K562 (cell line): Measurements from ENCODE around the gene KCNT1. TPM values are rescaled to one million over a fixed set of nuclear protein-coding genes. Genes with fewer than 3 reads are reported as not detected.

Source experiments
- ATAC-seq: fragments of 200-7000 bp; cut with Tn5 transposase; 3 replicates; pipeline ENCODE4 v1.9.1; 2020; ENCODE audit warnings: moderate library complexity
- BruUV-seq: library from RNA; stranded (reverse); fragments of 400-500 nt; replicated peaks from 2 replicates; lab custom pipeline; 2021; lab: Mats Ljungman, UMichigan
- CTCF ChIA-PET: fragments of 300-600 bp; formaldehyde crosslinking; extraction: SDS; loops from one replicate; lab custom pipeline; 2021; ENCODE audit warnings: low intra/inter-chr PET ratio; lab: Yijun Ruan, JAX
- POLR2A ChIA-PET: fragments of 300-600, 350-650 bp; sonication (Branson Sonifier 250); formaldehyde crosslinking; extraction: SDS; loops from one replicate; lab custom pipeline; 2021; ENCODE audit warnings: antibody characterized with exemption, inconsistent platforms; lab: Yijun Ruan, JAX
- DNase-seq, 4 experiments: peaks; one replicate each; pipeline versions ENCODE4 v3.0.0 to v3.0.0-alpha.2; 2011 to 2018; ENCODE audit warnings: low spot score in 3 of 4, mixed read lengths in 3 of 4; ENCODE audit errors: extremely low read depth in 1 of 4
- FAIRE-seq: peaks from 2 replicates; lab custom pipeline; 2011; peaks lifted over from hg19 to GRCh38; lab: Jason Lieb, UNC
- H2AFZ ChIP-seq: 2 replicates; pipeline ENCODE4 v1.6.0; 2011; ENCODE audit warnings: low read depth, low read length, control low read depth, inconsistent platforms
- H3K27ac ChIP-seq: fragments of 200-600 bp; 3 replicates; pipeline ENCODE4 v1.8.0; 2011; ENCODE audit warnings: low read depth, mild to moderate bottlenecking, control low read depth, inconsistent platforms, low read length, moderate library complexity, mixed read lengths; ENCODE audit errors: extremely low read depth
- H3K27me3 ChIP-seq, 2 experiments: fragments of 300-600 bp in 1 of 2; 2 replicates in 1 of 2; 3 replicates in 1 of 2; pipeline versions ENCODE4 v1.6.0 to v1.8.0; 2011; ENCODE audit warnings: inconsistent platforms in 2 of 2, low read length in 2 of 2, mild to moderate bottlenecking in 1 of 2, mixed read lengths in 1 of 2, moderate library complexity in 1 of 2; ENCODE audit not compliant: control insufficient read depth in 2 of 2, insufficient read depth in 2 of 2
- H3K36me3 ChIP-seq: fragments of 300-600 bp; 3 replicates; pipeline ENCODE4 v1.8.0; 2011; ENCODE audit warnings: mild to moderate bottlenecking, low read length, inconsistent platforms; ENCODE audit not compliant: control insufficient read depth, insufficient read depth
- H3K4me1 ChIP-seq, 2 experiments: fragments of 200-600 bp in 1 of 2; replicated peaks in 1 of 2; 2 replicates in 1 of 2; 3 replicates in 1 of 2; pipeline versions ENCODE4 v1.5.1 to v1.8.0; 2011; ENCODE audit warnings: inconsistent platforms in 2 of 2, low read length in 2 of 2, mild to moderate bottlenecking in 1 of 2, mixed read lengths in 1 of 2, moderate library complexity in 1 of 2; ENCODE audit not compliant: control insufficient read depth in 2 of 2, insufficient read depth in 2 of 2
- H3K4me2 ChIP-seq: 2 replicates; pipeline ENCODE4 v1.6.1; 2011; ENCODE audit warnings: low read length, control low read depth, inconsistent platforms, mixed read lengths; ENCODE audit not compliant: insufficient read depth
- H3K4me3 ChIP-seq: fragments of 200-600 bp; sonication (generic), shearing (Covaris generic); 2 replicates; pipeline ENCODE4 v1.5.1; 2016; ENCODE audit warnings: control low read depth, inconsistent platforms
- H3K79me2 ChIP-seq: fragments of 200-600 bp; 3 replicates; pipeline ENCODE4 v1.8.0; 2011; ENCODE audit warnings: low read length, inconsistent platforms; ENCODE audit not compliant: control insufficient read depth, insufficient read depth
- H3K9ac ChIP-seq, 2 experiments: 2 replicates each; pipeline versions ENCODE4 v1.6.0 to v1.6.1; 2011; ENCODE audit warnings: low read depth in 2 of 2, low read length in 2 of 2, control low read depth in 1 of 2, inconsistent platforms in 1 of 2, mild to moderate bottlenecking in 1 of 2, mixed read lengths in 1 of 2; ENCODE audit not compliant: insufficient read depth in 1 of 2
- H3K9me1 ChIP-seq: one replicate; pipeline ENCODE4 v1.6.0; 2011; ENCODE audit warnings: inconsistent platforms, mild to moderate bottlenecking, low read length, moderate library complexity; ENCODE audit not compliant: control insufficient read depth, insufficient read depth
- H3K9me3 ChIP-seq: replicated peaks from 2 replicates; pipeline ENCODE4 v1.5.1; 2011; ENCODE audit warnings: low read depth, low read length, inconsistent platforms; ENCODE audit not compliant: control insufficient read depth, insufficient read depth
- H4K20me1 ChIP-seq: replicated peaks from 2 replicates; pipeline ENCODE4 v1.6.1; 2011; ENCODE audit warnings: low read length, inconsistent platforms, mixed read lengths; ENCODE audit not compliant: control insufficient read depth, insufficient read depth
- ARID2 ChIP-seq: fragments of 450-650 bp; IDR thresholded peaks from 2 replicates; pipeline ENCODE4 v1.6.1; 2017; ENCODE audit warnings: antibody characterized with exemption, mild to moderate bottlenecking
- BHLHE40 ChIP-seq: IDR thresholded peaks from 2 replicates; pipeline ENCODE4 v1.6.1; 2011; ENCODE audit warnings: low read length, improper control_type of control experiment
- CC2D1A ChIP-seq: fragments of 450-650 bp; IDR thresholded peaks from 2 replicates; pipeline ENCODE4 v1.6.1; 2017; ENCODE audit warnings: mild to moderate bottlenecking
- FOS ChIP-seq: IDR thresholded peaks from 3 replicates; pipeline ENCODE4 v1.6.1; 2011; ENCODE audit not compliant: insufficient read length; ENCODE audit errors: extremely low read depth
- FOXA3 ChIP-seq, 2 experiments: fragments of 450-650 bp in 1 of 2; sonication (generic) in 1 of 2; formaldehyde crosslinking; IDR thresholded peaks in 1 of 2; conservative IDR thresholded peaks in 1 of 2; 2 replicates each; pipeline versions ENCODE4 v1.4.0 to v1.8.0; 2020 to 2022; ENCODE audit warnings: mild to moderate bottlenecking in 2 of 2, missing genetic modification reagents in 1 of 2
- KDM1A ChIP-seq, 2 experiments: fragments of 450-650 bp; IDR thresholded peaks; 2 replicates each; pipeline ENCODE4 v1.6.1; 2016; ENCODE audit warnings: mild to moderate bottlenecking in 2 of 2
- KLF6 ChIP-seq: fragments of 250-450 bp; sonication (Bioruptor Pico); IDR thresholded peaks from 2 replicates; pipeline ENCODE4 v1.4.0; 2020; ENCODE audit warnings: mild to moderate bottlenecking, moderate library complexity, borderline replicate concordance
- MTA2 ChIP-seq: fragments of 450-650 bp; IDR thresholded peaks from 2 replicates; pipeline ENCODE4 v1.6.1; 2016; ENCODE audit warnings: low read depth
- MYC ChIP-seq, 2 experiments: fragments of 250-450 bp in 1 of 2; sonication (Bioruptor Pico) in 1 of 2; IDR thresholded peaks; 2 replicates each; pipeline versions ENCODE4 v1.5.1 to v1.6.1; 2012 to 2021; ENCODE audit warnings: low read depth in 2 of 2, borderline replicate concordance in 1 of 2, improper control_type of control experiment in 1 of 2, low read length in 1 of 2, mild to moderate bottlenecking in 1 of 2, moderate library complexity in 1 of 2
- POLR2A ChIP-seq: fragments of 450-650 bp; conservative IDR thresholded peaks from 2 replicates; pipeline ENCODE4 v1.6.1; 2016
- POLR2G ChIP-seq: fragments of 200-400 bp; formaldehyde crosslinking; IDR thresholded peaks from 2 replicates; pipeline ENCODE4 v1.6.1; 2017; ENCODE audit warnings: low read depth, mild to moderate bottlenecking, antibody characterized with exemption, low read length, moderate library complexity
- SREBF2 ChIP-seq: sonication (generic); formaldehyde crosslinking; IDR thresholded peaks from 2 replicates; pipeline ENCODE4 v1.4.0; 2020; ENCODE audit warnings: mild to moderate bottlenecking, missing genetic modification reagents
- TGIF2 ChIP-seq: sonication (generic); formaldehyde crosslinking; IDR thresholded peaks from 2 replicates; pipeline ENCODE4 v1.8.1; 2022; ENCODE audit warnings: mild to moderate bottlenecking, missing genetic modification reagents, moderate library complexity
- ZNF263 ChIP-seq: sonication (generic); formaldehyde crosslinking; IDR thresholded peaks from 2 replicates; pipeline ENCODE4 v1.8.0; 2022; ENCODE audit warnings: mild to moderate bottlenecking, missing genetic modification reagents, borderline replicate concordance
- ZNF551 ChIP-seq: fragments of 250-450 bp; sonication (Bioruptor Pico); IDR thresholded peaks from 2 replicates; pipeline ENCODE4 v1.5.0; 2021; ENCODE audit warnings: mild to moderate bottlenecking, moderate library complexity
- ZNF717 ChIP-seq: fragments of 250-450 bp; sonication (Bioruptor Pico); IDR thresholded peaks from 2 replicates; pipeline ENCODE4 v1.5.0; 2021
- ZNF785 ChIP-seq: fragments of 250-450 bp; sonication (Bioruptor Pico); IDR thresholded peaks from 2 replicates; pipeline ENCODE4 v1.4.0; 2020; ENCODE audit warnings: mild to moderate bottlenecking
- WGBS: fragments of 100-300 bp; shearing (Covaris generic); methylation state at CpG from one replicate; pipeline ENCODE4 v1.1.6; 2016; ENCODE audit warnings: low coverage, mixed read lengths; ENCODE audit not compliant: insufficient coverage; ENCODE audit errors: missing lambda C conversion rate; 5-methylcytosine and 5-hydroxymethylcytosine counted together
- in situ Hi-C: fragments of 300-500 bp; cut with MboI; formaldehyde crosslinking; loops from 4 replicates; pipeline ENCODE4 v1.15.0; 2018; ENCODE audit warnings: inconsistent platforms, mixed read lengths
- intact Hi-C: fragments of 100-400 bp; cut with micrococcal nuclease; formaldehyde crosslinking; loops from 2 replicates; pipeline ENCODE4 v1.14.2; 2022
- polyA plus RNA-seq, 8 experiments: library from polyadenylated mRNA; depleted of rRNA in 4 of 8; stranded (reverse) in 5 of 8; unstranded in 3 of 8; fragments of >200 nt; fragmentation: Nextera tagmentation in 2 of 8; fragmentation: Illumina TruSeq in 1 of 8; extraction: Ambion mirVana in 2 of 8; extraction: Trizol in 1 of 8; gene quantifications; 2 replicates each; pipeline versions ENCODE4 v1.2.1 to v1.2.3, GENCODE V29; 2011 to 2014; ENCODE audit warnings: inconsistent platforms in 1 of 8, missing spikeins in 1 of 8
- total RNA-seq, 7 experiments: library from RNA; depleted of rRNA in 6 of 7; stranded (reverse); fragments of >200 nt in 6 of 7; fragmentation: Illumina TruSeq in 2 of 7; extraction: Trizol in 2 of 7; gene quantifications; 2 replicates each; pipeline versions ENCODE4 v1.2.1 to v1.2.3, GENCODE V29; 2011 to 2021; ENCODE audit warnings: low replicate concordance in 1 of 7
- TF ChIP-seq, protein P1 (sequence below): fragments of 450-650 bp; formaldehyde crosslinking; IDR thresholded peaks from 2 replicates; pipeline ENCODE4 v1.4.0; 2020; ENCODE audit warnings: mild to moderate bottlenecking, moderate library complexity

The KCNT1 gene
- total and polyA plus RNA-seq, 9 of the 15 experiments (the other 6 are each of a cell fraction or from before 2014, with no cell fraction given) = 0.05 TPM; not detected in 8

DNA sequence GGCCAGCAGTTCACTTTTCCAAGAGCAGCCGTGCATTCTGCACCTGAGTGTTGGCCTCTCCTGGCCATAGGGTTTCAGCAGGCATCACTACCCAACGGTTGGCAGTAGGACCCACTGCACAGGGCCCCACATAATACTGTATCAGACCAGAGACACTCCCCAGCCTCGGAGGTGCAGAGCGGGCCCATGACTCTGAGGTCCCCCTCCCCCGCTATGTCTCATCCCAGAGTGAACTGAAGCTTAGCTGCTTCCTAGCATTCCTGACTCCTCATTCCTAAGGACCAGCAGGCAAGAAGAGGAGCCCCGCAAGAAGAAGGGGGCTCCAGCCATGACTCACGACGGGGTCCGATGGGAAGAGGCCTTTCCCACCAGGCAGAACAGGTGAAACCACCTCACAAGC lies 138.1 kb downstream of the KCNT1 start:
- Histone ChIP-seq H3K4me2 (no peak overlapping the region), H3K4me1 (no peaks in the 10 kb centered on the region), H3K27me3 (no peaks in the 10 kb centered on the region), H2AFZ (no peak overlapping the region), H3K9ac (no peak overlapping the region), H3K36me3 (peaks cover 7% of the 10 kb centered on the region; the same call in 2 of the 3 replicates), H3K9me3 (peaks cover 4% of the 10 kb centered on the region), H3K4me3 (no peak overlapping the region), H4K20me1 (no peaks in the 10 kb centered on the region), H3K79me2 (peaks cover 11% of the 10 kb centered on the region; the same call in 2 of the 3 replicates), H3K9me1 (no peaks in the 10 kb centered on the region), H3K27ac (no peak overlapping the region)
- FAIRE-seq (no peak), DNase-seq (no peak), ATAC-seq (no peak)
- no TSS peak for BruUV-seq
- intact Hi-C loops = no loop called here
- in situ Hi-C loops = no loop called here
- POLR2A ChIA-PET = interaction anchor here (1.1 kb wide), 1 partner anchor 14 kb away, joined by 3 read pairs; no protein-coding TSS in a partner anchor
- 97% methylated on average over 9 of the region's 9 CpGs for WGBS
- TF ChIP-seq POLR2A = no peak
- TF ChIP-seq, protein P1, sequence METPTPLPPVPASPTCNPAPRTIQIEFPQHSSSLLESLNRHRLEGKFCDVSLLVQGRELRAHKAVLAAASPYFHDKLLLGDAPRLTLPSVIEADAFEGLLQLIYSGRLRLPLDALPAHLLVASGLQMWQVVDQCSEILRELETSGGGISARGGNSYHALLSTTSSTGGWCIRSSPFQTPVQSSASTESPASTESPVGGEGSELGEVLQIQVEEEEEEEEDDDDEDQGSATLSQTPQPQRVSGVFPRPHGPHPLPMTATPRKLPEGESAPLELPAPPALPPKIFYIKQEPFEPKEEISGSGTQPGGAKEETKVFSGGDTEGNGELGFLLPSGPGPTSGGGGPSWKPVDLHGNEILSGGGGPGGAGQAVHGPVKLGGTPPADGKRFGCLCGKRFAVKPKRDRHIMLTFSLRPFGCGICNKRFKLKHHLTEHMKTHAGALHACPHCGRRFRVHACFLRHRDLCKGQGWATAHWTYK (CRISPR knock-in tag) = no peak
- no peak for TF ChIP-seq MTA2
- TF ChIP-seq POLR2G = 0 out of 2 replicates have a peak, but pooled peaks have one; percentile 0
- CTCF ChIA-PET = no interaction called here

DNA sequence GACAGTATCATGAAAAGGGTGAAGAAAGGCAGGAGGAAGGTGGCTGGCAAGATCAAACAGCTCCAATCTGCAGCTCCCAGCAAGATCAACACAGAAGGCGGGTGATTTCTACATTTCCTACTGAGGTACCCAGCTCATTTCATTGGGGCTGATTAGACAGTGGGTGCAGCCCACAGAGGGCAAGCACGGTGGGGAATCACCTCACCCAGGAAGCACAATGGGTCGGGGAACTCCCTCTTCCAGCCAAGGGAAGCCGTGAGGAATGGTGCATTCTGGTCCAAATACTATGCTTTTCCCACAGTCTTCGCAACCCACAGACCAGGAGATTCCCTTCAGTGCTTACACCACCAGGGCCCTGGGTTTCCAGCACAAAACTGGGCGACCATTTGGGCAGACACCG lies 138.6 kb downstream of the KCNT1 start:
- Histone ChIP-seq H3K4me1 (no peaks in the 10 kb centered on the region), H2AFZ (no peak overlapping the region), H3K9ac (no peak overlapping the region), H3K9me1 (no peaks in the 10 kb centered on the region), H3K27ac (no peak overlapping the region), H3K4me3 (no peak overlapping the region), H3K36me3 (peaks cover 5% of the 10 kb centered on the region; the same call in 1 of the 3 replicates), H3K4me2 (no peak overlapping the region), H3K79me2 (peaks cover 11% of the 10 kb centered on the region; the same call in 2 of the 3 replicates), H3K9me3 (peaks cover 4% of the 10 kb centered on the region), H4K20me1 (no peaks in the 10 kb centered on the region), H3K27me3 (no peaks in the 10 kb centered on the region)
- ChIA-PET POLR2A (interaction anchor here (0.6 to 1.2 kb wide), 3 partner anchors 13 to 17 kb away, joined by 3 to 5 read pairs (median 3); no protein-coding TSS in a partner anchor), CTCF (no interaction called here)
- FAIRE-seq (no peak), DNase-seq (no peak), ATAC-seq (no peak)
- no TSS peak for BruUV-seq
- 94% methylated on average over 7 of the region's 7 CpGs for WGBS
- intact Hi-C loops = no loop called here
- in situ Hi-C loops = no loop called here
- no peak for TF ChIP-seq FOS
- TF ChIP-seq ZNF785 = no peak
- no peak for TF ChIP-seq BHLHE40
- no peak for TF ChIP-seq ZNF717
- TF ChIP-seq CC2D1A = no peak
- TF ChIP-seq ZNF551 (CRISPR knock-in tag) = no peak
- TF ChIP-seq TGIF2 = no peak
- TF ChIP-seq KDM1A (IDR thresholded peaks at IDR 0.05) = no peak
- TF ChIP-seq ZNF263 (CRISPR knock-in tag) = no peak
- no peak for TF ChIP-seq KLF6 (CRISPR knock-in tag)
- TF ChIP-seq SREBF2 (CRISPR knock-in tag) = no peak
- no peak for TF ChIP-seq MYC (IDR thresholded peaks at IDR 0.05; ENCODE audit: low read depth, low read length)
- no peak for TF ChIP-seq MYC (CRISPR knock-in tag; IDR thresholded peaks at IDR 0.05; ENCODE audit: borderline replicate concordance, low read depth)
- no peak for TF ChIP-seq ARID2
- TF ChIP-seq FOXA3 (CRISPR knock-in tag; conservative IDR thresholded peaks at IDR 0.05 in 1 of 2, IDR thresholded peaks at IDR 0.05 in 1 of 2) = no peak
